NCI-H345 treated with DMSO at 0.1 percent for 48 hours (cell line): Measurements from ENCODE around the gene OBSL1.

ENCODE experiments used
- DNase-seq: peaks from one replicate; lab custom pipeline; 2025; ENCODE audit not compliant: unreplicated experiment; lab: John Stamatoyannopoulos, UW

The OBSL1 gene

GRCh38 chr2:219515874-219516629 lies 55.3 kb downstream of the OBSL1 start:
- DNase-seq = no peak

GRCh38 chr2:219514836-219515235 lies 56.5 kb downstream of the OBSL1 start:
- no peak for DNase-seq

DNA sequence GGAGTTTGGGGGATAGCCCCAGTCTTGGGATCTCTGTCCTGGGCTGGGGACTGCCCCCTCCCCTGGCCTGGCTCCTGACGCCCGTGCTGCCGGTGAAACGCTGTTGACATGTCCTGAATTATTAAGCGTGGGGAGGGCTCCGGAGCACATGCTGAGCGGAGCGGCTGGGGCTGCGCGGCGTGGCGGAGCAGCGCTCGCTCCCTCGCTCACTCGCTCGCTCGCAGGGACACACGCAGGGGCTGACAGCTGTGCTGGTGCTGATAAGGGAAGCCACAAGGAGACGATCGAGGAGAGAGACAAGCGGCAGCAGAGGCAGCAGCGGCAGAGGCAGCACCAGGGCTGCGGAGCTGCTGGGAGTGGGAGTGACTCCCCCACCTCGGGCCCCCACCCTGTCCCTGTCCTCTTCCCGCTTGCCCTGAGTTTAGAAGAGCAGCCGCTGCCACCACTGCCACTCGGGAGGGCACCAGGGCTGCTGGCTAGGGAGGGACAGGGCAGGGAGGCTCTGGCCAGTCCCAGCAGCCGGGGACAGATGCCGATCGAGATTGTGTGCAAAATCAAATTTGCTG lies 57.1 kb downstream of the OBSL1 start, which contains the start of gene ASIC4:
Gene ASIC4 (plus strand): TSS at position 287 of the 566 bp plus-strand sequence. CDS start 243 bp downstream, at position 530.
- DNase-seq = no peak

DNA sequence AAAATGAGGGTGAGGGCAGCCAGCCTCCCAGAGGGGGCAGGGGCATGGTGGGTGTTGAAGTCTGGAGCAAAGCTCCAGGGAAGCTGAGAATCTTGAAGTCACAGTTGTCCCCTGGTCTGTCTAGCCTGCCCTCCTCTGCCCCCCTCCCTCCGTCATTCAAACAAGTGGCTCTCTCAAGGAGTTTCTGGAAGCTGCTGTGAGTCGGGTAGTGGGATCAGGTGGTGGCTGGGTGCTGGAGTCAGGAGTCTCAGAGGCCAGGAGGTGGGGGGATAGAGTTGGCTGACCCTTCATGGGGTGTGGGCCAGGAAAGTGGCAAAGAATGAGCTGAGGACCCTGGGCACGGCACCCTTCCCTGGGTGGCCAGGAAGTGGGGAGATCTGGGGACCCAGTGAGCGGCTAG lies 57.6 kb downstream of the OBSL1 start:
- no peak for DNase-seq

GRCh38 chr2:219512524-219513216 lies 58.7 kb downstream of the OBSL1 start:
- no peak for DNase-seq

DNA sequence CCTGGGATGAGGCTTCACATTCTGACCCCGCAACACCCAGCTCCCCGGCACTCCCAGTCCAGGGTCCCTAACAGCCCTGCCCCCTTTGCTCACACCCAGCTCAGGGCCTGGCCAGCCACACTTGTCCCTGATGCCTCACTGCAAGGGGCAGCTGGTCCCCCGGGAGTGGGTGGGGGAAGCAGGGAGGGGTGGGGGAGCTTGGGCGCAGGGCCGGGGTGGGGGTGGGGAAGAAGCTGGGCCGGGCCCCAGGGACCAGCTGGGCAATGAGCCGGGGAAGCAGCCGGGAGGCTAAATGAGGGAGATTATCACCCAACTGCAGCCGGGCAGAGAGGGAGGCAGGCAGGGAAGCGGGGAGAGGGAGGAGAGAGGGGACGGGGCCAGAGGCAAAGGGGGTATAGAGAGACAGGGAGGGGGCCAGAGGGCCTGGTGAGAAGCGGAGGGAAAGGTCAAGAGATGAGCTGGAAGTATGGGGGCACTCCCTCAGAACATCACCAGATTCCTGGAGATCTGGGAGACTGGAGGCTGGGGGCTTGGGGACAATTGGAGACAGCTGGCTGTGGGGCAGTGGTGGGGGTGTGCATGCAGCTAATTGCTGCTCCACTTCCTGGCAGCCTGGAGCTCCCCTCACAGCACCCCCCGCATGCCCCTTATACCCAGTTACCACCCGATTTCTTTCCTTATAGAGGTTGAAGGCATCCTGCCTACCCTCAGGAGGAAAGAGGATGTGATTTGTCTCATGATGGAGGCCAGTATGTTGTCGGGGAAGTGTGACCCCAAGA lies 59.6 kb downstream of the OBSL1 start:
- DNase-seq = no peak

GRCh38 chr2:219510512-219511135 lies 60.7 kb downstream of the OBSL1 start:
- no peak for DNase-seq

DNA sequence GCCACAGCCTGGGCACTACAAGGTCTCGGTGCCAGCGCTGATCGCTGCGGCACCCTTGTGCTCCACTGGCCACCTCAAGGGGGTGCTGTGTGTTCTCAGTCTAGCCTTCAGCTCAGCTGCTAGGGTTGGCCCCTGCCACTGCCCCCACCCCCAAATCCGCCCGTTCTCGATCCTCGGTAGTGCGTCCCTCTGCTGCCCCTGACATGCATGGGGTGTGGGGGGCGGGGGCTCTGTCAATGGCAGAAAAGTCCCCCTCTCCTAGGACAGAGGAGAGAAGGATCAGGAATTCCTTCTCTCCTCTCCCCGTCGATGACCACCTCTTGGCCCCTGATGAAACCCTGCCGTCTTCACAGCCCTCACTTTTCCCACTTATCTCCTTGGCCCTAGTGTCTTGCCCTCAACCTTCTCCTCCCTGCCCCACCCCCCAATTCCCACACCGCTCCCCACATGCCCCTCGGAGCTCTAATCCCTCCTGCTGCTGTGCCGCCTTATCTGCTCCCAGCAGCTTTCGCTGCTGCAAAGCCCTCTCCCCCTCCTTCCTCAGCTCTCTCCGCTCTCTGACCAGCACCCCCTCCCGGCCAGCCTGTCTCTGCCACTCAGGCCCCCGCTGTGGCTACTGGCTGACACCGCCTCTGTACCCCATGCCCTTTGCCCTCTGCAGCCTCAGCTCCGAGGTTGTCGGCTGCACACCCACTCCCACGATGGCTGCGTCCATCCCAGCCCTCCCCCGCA lies 61.4 kb downstream of the OBSL1 start:
- no peak for DNase-seq

DNA sequence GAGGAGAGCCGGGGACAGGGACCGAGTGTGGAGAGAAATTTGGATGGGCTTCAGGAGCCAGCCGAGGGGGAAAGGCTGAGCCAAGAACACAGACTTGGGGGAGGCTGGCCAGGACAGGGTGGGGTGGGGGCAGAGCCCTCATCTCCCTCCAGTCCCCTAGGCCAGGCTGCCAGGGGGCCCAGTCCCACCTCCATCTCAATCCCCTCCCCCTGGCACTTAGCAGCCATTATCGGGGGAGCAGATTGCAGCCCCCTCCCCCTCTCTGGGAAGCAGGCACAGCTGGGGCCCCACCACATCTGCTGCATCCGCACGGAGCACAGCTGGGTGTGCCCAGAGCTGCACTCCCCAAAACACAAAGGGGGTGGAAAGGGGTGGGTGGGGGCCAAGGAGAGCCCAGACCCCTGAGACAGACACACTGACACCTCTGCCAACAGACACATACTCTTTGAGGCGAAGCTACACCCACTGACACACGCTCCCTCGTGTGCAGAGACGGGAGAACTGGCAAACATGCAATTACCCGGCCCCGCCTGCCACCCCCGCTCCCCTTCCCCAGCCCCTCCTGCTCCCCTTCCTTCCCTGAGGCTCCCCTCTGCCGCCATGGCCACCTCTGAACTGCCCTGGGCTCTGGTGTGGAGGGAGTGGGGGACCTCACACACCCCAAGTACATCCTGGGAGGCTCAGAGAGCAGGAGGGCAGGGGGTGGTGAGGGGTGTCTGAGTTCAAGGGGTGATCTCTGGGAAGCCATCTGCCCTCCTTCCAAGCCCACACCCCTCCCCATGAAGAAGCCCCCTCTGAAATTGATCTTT lies 62.2 kb downstream of the OBSL1 start:
- no peak for DNase-seq

GRCh38 chr2:219508444-219508734 lies 63.0 kb downstream of the OBSL1 start:
- DNase-seq = no peak

GRCh38 chr2:219507581-219508443 lies 63.5 kb downstream of the OBSL1 start:
- DNase-seq = no peak

- no peak for DNase-seq
These were observed 64.4 kb downstream of the OBSL1 start for GRCh38 chr2:219506802-219507526.

GRCh38 chr2:219506153-219506801 lies 65.1 kb downstream of the OBSL1 start:
- DNase-seq = no peak

GRCh38 chr2:219505585-219505984 lies 65.8 kb downstream of the OBSL1 start:
- DNase-seq = no peak

GRCh38 chr2:219502618-219503017 lies 68.7 kb downstream of the OBSL1 start:
- DNase-seq = no peak

- DNase-seq = no peak
These were observed 69.5 kb downstream of the OBSL1 start for GRCh38 chr2:219501849-219502248.
